H1 (cell line): ENCODE data around the gene ZDHHC8.

ENCODE experiments used
- BRCA1 ChIP-seq: IDR thresholded peaks from 2 replicates; pipeline ENCODE4 v1.6.1; 2012; ENCODE audit warnings: low read depth, low read length, improper control_type of control experiment
- CHD7 ChIP-seq: fragments of 300-600 bp; sonication (generic); IDR thresholded peaks from 2 replicates; pipeline ENCODE4 v1.7.1; 2012; ENCODE audit warnings: low read length, moderate library complexity, mild to moderate bottlenecking, inconsistent platforms; ENCODE audit not compliant: insufficient replicate concordance
- CTCF ChIP-seq, 3 experiments: IDR thresholded peaks; 1 replicate in 2 of 3; 2 replicates in 1 of 3; pipeline versions ENCODE4 v1.5.1 to v1.6.1; 2011; ENCODE audit warnings: low read length in 3 of 3, mild to moderate bottlenecking in 3 of 3, inconsistent platforms in 2 of 3, low read depth in 1 of 3, moderate library complexity in 1 of 3; ENCODE audit not compliant: insufficient read depth in 1 of 3; ENCODE audit errors: control extremely low read depth in 1 of 3
- EZH2 ChIP-seq: fragments of 200-600 bp; sonication (generic); IDR thresholded peaks from 2 replicates; pipeline ENCODE4 v1.7.1; 2012; ENCODE audit warnings: low read depth, mild to moderate bottlenecking, moderate library complexity, low read length, inconsistent platforms; ENCODE audit not compliant: severe bottlenecking
- MAFK ChIP-seq: IDR thresholded peaks from 2 replicates; pipeline ENCODE4 v1.6.1; 2012; ENCODE audit warnings: low read depth, mild to moderate bottlenecking, improper control_type of control experiment, low read length
- MAX ChIP-seq: IDR thresholded peaks from 2 replicates; pipeline ENCODE4 v1.6.1; 2012; ENCODE audit warnings: inconsistent platforms
- POLR2A ChIP-seq, 2 experiments: IDR thresholded peaks; 1 replicate in 1 of 2; 2 replicates in 1 of 2; pipeline ENCODE4 v1.6.1; 2011; ENCODE audit warnings: low read depth in 2 of 2, low read length in 2 of 2, mild to moderate bottlenecking in 2 of 2; ENCODE audit errors: control extremely low read depth in 1 of 2
- POLR2AphosphoS5 ChIP-seq: IDR thresholded peaks from 2 replicates; pipeline ENCODE4 v1.6.1; 2011; ENCODE audit warnings: low read depth, low read length
- RAD21 ChIP-seq, 2 experiments: IDR thresholded peaks in 1 of 2; conservative IDR thresholded peaks in 1 of 2; 2 replicates each; pipeline ENCODE4 v1.6.1; 2011; ENCODE audit warnings: low read depth in 2 of 2, low read length in 2 of 2, improper control_type of control experiment in 1 of 2, inconsistent platforms in 1 of 2, mild to moderate bottlenecking in 1 of 2, moderate library complexity in 1 of 2

GRCh38 chr22:20093418-20094196 lies 38.0 kb upstream of the ZDHHC8 start:
- TF ChIP-seq CTCF (IDR thresholded peaks at IDR 0.05; ENCODE audit: control extremely low read depth in 1 of 3, insufficient read depth in 1 of 3, low read depth in 1 of 3, low read length in 3 of 3) (no peak), RAD21 (IDR thresholded peaks at IDR 0.05 in 1 of 2, conservative IDR thresholded peaks at IDR 0.05 in 1 of 2; ENCODE audit: low read depth in 2 of 2, low read length in 2 of 2) (no peak), BRCA1 (no peak), MAX (no peak), CHD7 (no peak), POLR2A (IDR thresholded peaks at IDR 0.05; ENCODE audit: control extremely low read depth in 1 of 2, low read depth in 2 of 2, low read length in 2 of 2) (no peak), MAFK (no peak), EZH2 (no peak), POLR2AphosphoS5 (peak; percentile 64)
